NCI-H146 (cell line): ENCODE data around the gene VWCE.

ENCODE experiments used
- DNase-seq: peaks from one replicate; lab custom pipeline; 2025; lab: John Stamatoyannopoulos, UW

VWCE gene

DNA sequence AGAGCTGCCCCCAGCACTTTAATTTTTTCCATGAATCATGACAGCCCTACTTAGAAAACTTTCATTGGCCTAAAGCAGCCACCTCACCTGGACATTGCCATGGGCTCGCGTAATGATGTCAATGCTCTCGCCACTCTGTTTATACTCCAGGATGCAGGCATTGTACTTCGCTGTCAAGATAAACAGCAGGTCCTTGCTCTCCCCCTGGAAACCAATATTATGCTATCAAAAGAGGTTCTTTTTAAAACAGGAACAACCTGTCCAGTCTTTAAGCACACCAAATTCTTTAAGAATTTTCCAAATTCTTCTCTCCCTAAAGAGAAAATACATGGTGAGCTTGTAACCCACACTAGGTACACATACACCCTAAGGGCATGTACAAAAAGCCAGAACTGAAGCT is 34.8 kb upstream of the VWCE start:
- no peak for DNase-seq

DNA sequence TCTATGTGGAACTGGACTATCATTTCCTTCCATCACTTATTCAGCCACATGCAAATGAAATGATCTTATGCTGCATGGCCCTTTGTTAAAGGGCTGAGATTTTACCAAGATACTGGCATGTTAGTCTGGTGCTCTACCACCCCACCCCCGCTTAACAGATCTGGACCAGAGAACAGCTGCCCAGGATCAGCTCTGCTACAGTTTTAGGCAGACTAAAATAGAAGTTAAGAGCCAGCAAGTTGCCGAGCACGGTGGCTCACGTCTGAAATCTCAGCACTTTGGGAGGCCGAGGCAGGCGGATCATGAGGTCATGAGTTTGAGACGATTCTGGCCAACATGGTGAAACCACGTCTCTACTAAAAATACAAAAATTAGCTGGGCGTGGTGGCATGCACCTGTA is 33.2 kb upstream of the VWCE start:
- no peak for DNase-seq

DNA sequence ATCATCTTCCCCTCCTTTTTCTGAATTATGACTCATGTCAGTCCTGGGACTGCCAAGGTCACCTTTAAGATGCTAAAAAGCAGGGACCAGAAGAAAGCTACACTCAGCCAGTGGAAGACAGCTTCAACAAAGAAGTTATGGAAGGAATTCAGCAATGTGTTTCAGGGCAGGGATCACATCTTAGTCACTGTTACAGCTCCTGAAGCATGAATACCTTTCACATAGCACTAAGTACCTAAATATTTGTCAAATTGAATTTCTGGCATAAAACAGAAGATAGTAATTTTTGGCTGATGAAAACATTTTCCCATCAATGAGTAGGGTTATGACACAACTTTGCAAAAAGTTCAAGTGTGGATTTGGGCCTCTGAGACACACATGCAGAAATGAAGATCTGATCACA is 32.6 kb upstream of the VWCE start:
- DNase-seq = no peak

DNA sequence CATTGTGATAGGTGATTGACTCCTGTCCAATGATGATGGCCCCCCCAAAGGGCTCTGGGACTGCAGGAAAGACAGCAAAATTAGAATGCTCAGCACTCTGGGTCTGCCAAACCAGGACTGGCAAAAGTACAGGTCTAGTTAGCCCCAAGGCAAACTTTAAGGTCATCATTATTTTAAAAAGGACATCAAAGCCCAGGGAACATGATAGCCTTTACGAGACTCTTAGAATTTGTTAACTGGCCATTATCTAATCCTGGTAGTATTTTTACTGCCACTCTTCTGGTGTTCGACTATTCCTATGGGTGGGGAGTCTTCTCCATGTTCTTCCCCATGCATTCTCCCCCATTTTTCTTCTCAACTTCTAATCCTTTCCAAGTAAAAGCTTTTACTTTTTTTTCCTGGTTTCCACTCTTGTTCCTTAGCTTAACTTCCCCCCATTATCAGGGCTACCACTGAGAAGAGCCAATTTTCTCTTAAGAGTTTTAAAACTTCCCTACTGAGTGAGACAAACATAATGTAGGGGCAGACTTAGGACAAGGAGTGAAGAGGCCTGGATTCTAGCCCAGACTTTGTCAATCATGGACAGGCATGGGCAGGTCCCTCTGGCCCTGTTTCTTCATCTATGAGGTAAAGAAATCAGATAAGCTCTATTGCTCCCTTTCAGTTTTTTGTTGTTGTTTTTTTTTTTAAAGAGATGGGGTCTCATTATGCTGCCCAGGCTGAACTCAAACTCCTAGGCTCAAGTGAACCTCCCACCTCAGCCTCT is 30.7 kb upstream of the VWCE start:
- no peak for DNase-seq

DNA sequence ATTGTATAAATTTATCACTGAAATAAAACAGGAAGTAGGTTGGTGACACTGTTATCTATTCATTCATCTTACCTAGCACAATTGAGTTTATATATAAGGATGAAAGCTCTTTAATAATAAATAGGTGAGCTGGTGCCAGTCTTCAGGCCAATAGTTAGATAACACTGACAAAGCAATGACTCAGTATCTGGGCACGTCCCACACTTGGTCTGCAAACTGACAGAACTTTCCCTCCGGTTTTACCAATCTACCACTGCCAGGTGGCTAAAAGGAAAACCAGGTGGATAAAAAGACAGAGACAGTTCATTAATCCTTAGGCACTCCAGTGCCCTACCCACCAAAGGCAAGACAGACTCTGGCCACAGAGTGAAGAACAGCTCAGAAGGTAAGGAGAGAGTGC is 20.1 kb upstream of the VWCE start:
- DNase-seq = no peak

DNA sequence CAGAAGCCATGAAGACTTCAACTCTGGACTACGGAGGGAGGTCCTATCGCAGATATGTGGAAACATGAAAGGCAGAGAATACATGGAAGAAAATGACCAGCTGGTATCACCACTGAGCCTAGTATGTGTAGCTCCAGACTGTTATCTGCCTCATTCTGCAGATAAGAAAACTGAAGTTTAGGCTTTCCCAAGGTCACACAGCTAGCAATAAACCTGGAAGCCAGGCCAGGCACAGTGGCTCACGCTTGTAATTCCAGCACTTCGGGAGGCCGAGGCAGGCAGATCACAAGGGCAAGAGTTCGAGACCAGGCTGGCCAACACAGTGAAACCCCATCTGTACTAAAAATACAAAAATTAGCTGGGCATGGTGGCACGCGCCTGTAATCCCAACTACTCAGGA is 15.6 kb upstream of the VWCE start:
- DNase-seq = no peak

DNA sequence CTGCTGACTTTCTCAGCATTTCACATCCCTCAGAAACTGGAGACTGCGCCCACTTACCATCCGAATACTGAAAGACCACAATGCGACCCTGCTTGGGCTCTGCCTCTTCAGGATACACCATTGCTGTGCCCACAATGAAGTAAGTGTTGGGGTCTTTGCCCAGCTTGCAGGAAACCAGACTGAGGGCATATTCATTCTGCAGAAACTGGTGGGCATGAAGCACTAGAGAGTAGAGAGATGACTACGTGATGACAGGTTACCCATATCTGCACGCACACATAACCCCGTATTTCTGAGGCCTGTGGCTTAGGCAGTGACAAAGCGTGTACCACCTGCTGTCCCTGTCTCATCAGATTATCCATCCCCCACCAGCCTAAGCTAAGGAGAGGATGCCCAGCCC is 14.6 kb upstream of the VWCE start:
- DNase-seq = no peak

DNA sequence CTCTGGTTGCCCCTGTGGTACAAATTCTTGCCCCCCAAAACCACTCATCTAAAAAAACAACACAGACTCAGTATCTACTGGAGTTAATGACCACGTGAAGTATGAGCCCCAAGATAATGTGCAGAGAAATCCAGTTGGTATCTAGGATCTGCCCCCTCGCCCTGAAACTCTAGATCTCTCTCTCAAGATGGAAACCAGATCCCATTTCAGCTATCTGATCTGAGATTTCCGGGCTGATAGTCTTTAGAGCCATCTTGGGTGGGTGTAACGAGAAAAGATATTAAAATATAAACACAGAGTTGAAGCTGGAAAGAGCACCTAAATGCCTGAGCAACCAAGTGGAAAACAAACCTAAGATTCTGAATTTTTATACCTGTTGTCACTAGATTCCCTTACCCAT is 14.0 kb upstream of the VWCE start:
- no peak for DNase-seq

DNA sequence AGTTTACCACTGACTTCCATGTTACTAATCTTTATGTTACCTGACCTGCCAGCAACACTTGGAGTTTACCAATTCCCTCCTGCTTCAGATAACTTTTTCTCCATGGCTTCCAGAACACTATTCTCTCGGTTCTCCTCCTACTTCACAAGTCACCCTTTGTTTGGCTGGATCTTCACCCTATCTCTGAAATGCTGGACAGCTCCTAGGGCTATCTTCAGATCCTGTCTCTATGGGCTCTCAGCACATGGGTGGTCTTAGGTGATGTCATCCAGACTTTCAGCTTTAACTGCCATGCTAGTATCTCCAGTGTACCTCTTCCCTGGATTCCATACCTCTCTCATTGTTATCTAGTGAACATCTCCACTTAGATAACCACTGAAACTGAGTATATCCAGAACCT is 12.2 kb upstream of the VWCE start:
- no peak for DNase-seq

DNA sequence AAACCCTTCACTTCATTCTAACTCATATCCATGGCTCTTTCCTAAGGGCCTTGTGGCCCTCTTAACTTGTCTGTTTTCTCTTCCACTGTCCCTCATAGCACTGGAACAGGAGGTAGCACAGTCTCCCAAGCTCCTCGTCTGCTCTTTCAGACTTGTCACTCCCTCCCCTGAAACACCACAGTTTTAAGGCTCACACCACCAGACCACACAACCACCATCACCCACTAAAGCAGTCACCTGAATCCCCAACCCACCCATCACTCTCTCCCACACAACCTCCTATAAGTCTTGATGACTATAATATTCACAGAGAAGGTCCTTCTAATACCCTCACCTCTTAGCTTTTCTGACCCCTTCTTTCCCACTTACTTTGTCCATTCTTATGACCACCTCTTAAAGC is 11.1 kb upstream of the VWCE start:
- DNase-seq = no peak

DNA sequence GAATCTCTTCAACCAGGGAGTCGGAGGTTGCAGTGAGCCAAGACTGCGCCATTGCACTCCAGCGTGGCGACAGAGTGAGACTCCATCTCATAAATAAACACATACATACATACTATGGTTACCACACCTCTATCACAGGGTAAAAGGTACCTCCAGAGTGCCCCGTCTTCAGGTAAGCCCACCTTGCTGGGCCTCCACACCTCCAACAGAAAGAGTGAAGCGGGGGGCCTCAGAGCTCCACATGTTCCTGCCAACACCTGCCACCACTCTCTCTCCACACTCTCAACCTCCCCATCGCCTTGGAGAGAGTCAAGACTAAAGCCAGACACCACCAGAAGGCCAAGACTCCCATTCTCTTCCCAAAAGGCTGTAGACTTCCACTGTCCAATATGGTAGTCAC is 10.3 kb upstream of the VWCE start:
- DNase-seq = no peak

DNA sequence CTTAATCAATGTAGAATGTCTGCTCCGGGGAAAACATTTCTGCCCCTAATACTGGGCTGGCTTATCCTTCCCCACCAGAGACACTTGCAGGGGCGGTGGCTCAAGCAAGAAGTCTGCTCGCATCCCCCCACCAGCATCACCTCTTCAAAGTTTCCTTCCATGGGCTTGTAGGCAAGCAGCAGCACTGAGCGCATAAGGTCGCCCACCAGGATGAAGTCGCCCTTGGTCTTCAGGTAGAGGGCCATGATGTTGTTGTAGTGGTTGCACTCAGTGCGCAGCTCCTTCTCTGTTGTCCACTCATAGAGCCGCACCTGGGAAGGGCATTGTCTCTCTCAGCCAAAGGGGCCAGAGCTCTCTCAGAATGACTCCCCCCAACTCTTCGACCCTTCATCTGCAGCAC is 8.6 kb upstream of the VWCE start:
- no peak for DNase-seq

DNA sequence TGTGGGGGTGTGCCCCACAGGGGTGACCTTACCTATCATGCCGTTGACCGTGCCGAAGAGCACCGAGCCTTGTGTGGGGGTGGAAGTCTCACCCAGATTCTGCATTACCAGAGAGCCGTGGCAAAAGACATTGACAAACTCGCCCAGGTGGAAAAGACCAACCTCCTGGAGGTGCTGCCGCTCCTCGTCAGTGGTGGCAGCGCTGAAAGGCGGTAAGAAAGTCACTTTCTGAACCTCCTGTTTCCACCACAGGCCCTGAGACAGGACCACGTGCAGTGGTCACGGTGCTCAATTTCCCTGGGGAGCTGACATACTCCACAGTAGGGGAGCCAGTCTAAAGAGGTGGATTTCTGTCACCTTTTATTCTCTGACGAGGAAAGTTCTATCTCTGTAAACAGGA is 7.4 kb upstream of the VWCE start:
- DNase-seq = no peak

DNA sequence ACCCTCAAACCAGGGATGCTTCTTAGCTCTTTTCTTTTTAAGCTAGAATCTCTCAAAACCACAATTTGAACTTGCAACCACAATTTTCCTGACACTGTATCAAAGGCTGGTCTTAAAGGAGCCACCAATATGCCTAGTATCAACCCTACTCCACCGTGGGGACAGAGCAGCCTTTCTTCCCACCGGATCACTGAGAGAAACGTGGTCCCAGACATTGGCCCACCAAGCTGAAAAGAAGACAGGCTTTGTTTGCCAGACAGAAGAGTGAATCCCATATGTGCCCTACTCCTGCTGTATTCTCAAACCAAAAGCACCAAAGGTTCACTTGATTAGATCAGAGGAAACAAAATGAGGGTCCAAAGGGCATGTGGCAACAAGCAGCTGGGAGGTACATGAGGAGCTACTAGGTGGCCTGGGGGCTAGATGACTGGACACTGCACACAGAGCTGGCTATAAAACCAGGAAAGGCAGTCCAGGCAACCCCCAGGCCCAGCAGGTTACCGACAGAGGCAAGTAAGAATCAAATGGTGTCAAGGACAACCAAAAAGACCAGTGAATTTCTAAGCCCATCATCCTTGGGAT is 3.6 kb upstream of the VWCE start:
- DNase-seq = no peak

DNA sequence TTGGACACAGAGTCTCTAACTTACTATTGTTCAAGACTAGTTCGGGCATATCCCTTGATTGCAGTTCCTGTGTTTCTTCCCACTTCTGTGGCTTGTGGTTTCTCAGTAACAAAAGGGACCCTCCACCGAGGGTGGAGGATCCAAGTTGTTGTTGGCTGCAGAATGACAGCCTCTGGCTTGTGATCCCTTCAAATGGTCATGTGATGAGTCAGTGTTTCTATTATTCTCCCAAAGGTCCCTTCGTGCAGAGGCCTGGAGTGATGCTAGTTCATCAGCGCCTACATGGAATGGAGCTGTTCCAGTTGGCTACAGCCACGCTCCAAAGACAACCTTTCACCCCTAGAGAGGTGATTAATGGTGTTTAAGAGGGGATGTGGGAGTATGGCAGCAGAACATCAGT is 2.6 kb upstream of the VWCE start:
- no peak for DNase-seq

DNA sequence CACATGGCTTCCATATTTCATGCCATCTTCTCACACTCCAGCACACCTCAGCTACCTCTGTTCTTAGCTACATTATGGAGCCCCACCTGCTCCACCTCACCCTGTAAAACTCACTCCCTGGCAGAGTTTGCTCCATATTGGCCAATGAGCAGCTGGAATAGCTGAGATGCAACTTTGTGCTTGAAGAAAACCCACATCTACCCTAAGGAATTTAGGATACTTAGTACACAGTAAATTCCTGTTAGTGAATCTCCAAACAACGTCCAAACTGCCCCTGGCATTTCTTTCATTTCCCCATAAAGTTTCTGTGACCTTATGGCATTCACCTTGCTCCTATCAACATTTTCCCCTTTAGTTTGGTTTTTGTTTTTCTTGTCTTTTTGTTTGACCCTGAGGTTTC is 2.2 kb upstream of the VWCE start:
- DNase-seq = no peak

DNA sequence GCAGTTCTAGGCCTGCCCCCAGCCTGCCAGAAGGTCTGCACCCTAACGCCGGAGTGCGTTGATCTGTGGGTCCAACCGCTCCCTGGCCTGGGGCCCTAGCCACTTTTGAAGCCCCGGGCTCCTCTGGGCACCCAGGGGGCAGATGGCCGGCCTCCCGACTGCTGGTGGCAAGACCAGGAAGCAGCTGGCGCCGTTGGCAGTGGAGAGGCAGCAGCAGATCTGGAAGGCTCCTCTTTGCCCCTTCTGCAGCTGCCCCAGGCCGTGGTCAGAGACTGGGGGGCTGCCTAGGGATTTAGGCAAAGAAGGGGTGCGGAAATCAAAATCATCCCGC is 445 bp upstream of the VWCE start:
- no peak for DNase-seq

DNA sequence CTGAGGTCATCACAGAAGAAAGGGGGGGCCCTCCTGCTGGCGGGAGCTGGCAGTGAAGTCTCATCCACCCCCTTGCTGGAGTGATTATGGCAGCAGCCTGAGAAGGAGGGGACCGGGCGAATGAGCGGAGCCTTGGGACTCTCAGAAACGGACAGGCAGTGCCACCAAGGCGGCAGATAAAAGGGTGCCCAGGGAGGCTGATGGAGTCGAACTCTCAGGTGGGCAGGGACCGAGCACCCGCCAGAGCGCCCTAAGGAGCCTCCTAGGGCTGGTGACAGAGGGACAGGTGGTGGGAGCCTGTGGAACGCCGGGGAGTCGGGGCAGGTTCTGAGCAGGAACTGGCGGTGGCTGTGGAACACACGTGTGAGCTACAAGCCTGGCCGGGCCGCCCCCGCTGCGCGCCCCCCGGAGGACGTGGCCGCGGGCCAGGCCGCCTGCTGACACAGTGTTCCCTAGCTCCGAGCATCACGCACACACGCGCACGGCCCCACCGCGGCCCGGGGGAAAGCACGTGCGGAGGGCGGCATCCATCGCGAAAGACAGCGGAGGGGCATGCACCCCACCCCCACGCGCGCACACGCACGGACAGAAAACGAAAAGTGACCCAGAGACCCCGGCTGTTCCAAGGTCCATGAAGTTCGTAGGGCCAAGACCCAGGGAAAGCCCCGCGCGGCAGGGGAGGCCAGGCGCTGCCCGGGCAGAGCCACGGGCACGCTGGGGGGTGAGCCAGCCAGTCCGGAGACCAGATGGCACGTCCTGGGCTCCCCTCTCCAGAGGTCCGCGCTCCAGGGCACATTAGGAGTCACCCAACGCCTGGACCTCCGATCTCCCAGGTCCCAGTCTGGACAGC is 1.0 kb downstream of the VWCE start:
- peak; percentile 82 for DNase-seq

DNA sequence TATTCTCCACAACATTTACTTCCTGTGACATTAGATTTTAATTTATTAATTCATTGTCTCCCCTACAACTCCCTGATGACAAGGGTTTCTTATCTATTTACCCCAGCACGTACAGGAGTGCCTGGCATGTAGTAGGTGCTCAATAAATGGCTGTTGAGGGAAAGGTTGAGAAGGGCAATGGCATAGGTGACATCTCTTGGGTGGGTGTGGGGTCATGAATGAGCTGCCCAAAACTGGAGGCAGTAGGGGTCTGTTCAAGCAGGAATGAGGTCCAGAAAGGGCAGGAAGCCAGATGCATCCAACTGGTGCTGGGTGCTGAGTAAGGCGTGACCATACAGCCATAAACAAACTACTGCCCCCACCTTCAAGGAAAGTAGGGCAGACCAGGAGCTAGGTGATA is 2.8 kb downstream of the VWCE start:
- DNase-seq = no peak

DNA sequence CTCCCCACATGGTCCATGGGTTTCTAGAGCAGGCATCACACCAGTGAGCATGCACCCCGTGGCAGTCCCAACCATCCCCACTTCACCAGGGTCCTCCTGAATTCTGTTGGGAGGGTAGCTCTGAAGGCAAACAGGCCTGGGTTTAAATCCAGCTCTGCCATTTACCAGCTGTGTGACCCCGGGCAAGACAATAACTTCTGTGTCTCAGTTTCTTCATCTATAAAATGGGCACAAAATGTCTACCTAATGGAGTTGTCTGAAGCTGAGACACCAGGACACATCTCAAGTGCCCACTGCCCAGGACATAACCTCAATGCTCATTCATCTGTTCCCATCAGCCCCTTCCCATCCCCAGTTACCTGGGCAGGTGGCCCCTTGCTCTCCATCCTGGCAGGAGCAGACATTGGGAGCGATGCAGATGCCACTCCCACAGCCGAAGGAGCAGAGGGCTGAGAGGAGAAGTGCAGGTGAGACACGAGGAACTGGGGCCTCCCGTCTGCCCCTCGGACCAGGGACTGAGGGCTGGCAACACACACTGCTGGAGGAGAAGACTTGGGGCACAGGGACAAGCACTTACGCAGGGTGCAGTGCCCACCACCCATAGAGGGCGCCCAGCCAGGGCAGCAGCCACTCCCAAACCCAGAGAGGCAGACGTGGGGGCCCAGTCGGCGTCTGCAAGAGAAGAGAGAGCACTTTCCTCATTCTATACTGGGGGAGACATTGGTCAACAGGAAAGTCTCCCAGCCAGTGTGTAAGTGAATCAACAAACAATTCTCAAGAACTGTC is 4.0 kb downstream of the VWCE start:
- no peak for DNase-seq

DNA sequence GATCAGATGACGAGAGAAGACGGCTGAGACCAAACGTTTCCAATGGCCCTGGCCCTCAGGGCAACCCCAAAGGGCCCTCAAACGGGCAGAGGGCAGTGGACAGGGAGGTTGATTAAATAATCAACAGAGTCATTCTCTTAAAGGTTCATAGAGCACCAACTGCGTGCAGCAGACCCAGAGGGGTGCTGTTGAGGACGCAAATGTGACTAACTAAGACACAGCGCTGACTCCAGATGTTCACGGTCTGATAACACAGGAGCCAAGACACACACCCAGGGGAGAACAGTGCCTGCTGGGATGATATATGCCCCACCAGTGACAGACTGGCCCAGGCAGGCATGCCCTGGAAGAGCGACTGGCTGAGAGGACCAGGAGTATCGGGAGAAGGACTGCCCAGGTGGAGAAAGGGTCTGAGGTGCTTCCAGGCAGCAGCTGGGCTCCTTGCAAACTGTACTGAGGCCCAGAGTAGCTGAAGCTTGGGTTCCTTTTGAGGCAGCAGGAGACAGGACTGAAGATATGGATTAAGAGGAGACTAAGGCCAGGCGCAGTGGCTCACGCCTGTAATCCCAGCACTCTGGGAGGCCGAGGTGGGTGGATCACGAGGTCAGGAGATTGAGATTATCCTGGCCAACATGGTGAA is 7.7 kb downstream of the VWCE start:
- DNase-seq = no peak

DNA sequence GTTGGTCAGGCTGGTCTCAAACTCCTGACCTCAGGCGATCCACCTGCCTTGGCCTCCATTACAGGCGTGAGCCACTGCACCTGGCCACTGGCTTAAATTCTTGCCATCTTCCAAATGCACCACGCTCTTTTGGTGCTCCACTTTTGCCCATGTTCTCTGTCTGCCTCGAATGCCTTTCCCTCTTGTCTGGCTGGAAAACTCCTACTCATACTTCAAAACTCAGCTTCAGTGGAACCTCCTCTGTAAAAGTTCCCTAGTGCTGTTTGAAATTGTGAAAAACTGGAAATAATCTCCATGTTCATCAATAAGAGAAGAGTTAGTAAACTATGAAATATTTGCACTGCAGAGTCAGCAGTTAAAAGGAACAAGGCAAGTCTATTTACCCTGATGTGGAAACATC is 11.5 kb downstream of the VWCE start:
- no peak for DNase-seq
